Esophagus mucosa (tissue), 1 donor: ENCODE data around the gene CIBAR2. TPM values are rescaled to one million over a fixed set of nuclear protein-coding genes. Genes with fewer than 3 reads are reported as not detected.

Source experiments
- ATAC-seq: fragments of 200-7000 bp; cut with Tn5 transposase; one replicate; pipeline ENCODE4 v1.9.1; 2020
- total RNA-seq: library from RNA; stranded (reverse); gene quantifications from one replicate; pipeline ENCODE4 v1.2.4, GENCODE V29; 2023
- donor health status: DM: yes; HTN: yes; CAD: no.

CIBAR2 gene
- total RNA-seq, 1 donor from 2014 or later, result not detected

DNA sequence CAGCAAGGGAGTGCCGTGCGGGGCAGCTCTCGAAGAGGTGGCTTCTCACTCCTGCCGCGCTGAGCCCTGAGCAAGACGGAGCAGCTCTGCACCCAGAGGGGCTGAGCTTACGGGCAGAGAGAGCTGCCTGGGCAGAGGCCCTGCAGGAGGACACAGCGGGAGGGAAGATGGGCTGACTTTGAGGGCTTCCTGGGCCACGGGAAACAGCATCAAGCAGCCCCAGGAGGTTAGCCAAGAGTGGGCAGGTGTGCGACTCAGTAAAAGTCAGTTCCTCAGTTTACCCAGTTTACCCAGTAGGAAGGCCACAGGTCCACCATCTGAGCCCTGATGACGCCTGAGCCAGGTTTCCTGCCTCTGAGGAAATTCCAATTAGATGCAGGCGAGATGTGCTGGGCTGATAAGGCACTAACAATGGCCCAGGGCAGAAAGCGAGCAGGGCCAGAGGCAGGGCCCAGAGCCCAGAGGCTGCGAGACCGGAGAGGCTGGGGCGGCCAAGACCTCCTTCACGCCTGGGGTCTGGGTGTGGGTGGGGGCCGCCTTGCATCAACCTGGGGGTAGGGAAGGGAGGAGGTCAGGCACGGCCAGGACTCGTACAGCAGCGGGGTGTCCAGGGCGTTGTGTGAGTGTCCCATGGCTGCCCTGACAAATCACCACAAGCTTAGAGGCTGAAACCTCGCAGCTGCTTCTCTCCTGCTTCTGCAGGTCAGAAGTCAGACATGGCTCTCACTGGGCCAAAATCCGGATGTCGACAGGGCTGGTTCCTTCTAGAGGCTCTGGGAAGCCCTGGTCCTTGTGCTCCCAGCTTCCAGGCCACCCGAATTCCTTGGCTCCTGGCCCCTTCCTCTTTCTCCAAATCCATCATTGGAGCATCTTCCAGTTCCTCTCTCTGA lies 32.0 kb upstream of the CIBAR2 start:
- ATAC-seq, result peak; percentile 25

GRCh38 chr16:85142771-85143211 lies 30.5 kb upstream of the CIBAR2 start:
- no peak for ATAC-seq

- ATAC-seq, result no peak
Measured at GRCh38 chr16:85142129-85142513, 29.8 kb upstream of the CIBAR2 start.

GRCh38 chr16:85141491-85142128 lies 29.3 kb upstream of the CIBAR2 start:
- ATAC-seq, result no peak

- ATAC-seq, result no peak
Measured at GRCh38 chr16:85140455-85141012, 28.3 kb upstream of the CIBAR2 start.

GRCh38 chr16:85139881-85140339 lies 27.6 kb upstream of the CIBAR2 start:
- ATAC-seq, result no peak

GRCh38 chr16:85138825-85139627 lies 26.8 kb upstream of the CIBAR2 start:
- ATAC-seq, result no peak

DNA sequence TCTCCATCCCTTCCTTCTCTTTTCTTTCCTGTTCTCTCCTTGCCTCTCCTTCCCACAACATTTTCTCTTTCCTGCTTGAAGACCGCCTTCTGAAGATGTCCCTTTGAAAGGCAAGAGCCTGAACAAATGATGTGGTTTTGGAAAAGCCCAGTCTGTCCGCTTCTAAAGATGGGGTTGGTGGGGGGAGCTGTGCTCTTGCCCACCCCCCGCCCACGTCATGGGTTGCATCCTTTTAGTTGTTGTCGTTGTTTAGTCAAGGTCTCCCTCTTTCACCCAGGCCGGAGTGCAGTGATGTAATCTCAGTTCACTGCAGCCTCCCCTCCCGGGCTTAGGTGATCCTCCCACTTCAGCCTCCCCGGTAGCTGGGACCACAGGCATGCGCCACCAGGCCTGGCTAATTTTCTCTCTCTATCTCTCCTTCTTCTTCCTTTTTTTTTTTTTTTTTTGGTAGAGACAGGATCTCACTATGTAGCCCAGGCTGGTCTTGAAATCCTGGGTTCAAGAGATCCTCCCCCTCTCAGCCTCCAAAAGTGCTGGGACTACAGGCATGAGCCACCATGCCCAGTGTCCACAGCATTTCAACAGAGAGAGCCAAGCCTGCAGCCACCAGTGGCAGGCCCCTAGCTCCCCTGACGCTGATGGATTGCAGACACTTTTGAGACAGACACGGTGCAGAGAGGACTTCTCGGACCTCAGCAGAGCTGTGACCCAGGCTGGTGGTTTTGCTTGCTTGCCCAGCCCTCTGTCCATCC lies 26.0 kb upstream of the CIBAR2 start:
- ATAC-seq, result no peak

- peak; percentile 82 for ATAC-seq
Measured at GRCh38 chr16:85137323-85138072, 25.2 kb upstream of the CIBAR2 start.

DNA sequence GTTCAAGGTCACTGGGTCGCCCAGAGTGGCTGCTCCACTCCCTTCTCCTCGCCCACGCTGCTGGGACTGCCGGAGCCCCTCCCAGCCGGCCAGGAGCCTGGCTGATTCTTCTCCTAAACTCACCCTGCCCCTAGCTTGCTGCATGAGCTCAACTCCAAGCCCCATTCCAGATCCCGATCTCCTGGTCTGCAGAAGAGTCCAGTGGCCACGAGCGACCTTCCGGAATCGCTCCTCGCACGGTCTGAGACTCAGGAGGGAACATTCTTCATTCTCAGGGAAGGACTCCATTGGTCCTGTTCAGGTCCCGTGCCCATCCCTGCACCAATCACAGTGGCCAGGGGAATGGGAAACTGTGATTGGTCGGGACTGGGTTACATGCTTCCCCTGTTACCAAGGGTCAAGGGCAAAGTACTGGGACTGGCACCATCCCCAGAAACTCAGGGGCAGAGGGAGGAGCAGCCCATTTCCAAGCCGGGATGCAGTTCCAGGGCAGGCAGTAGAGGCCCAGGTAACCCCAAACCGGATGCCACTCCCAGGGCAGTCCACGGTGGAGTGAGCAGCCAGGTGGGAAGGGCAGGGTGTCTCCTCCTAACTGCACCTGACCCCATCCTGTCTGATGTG lies 24.5 kb upstream of the CIBAR2 start:
- ATAC-seq, result peak; percentile 22

DNA sequence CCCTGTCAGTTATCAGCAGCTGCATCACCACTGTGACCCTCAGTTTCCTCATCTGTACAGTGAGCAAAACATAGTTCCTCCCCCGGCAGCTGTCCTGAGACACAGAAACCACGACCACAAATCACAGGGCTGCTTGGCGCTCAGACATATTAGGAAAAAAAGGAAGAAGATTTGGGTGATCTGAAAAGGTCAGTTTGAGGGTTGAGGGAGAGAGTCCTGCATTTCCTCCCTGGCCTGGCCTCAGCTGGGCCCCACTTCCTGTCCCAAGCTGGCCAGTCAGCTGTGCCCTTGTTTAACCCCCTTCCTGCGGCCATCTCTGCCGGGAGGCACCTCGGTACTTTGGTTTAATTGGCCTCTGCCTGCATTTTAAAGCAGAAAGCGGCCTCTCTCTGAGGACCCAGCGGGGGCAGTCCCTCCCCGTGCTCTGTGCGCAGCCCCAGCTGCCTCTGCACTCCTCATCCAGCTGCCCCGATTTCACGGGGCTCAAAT lies 24.0 kb upstream of the CIBAR2 start:
- ATAC-seq, result no peak

GRCh38 chr16:85134789-85135142 lies 22.5 kb upstream of the CIBAR2 start:
- ATAC-seq, result no peak

- ATAC-seq, result no peak
Measured at GRCh38 chr16:85134076-85134788, 22.0 kb upstream of the CIBAR2 start.

DNA sequence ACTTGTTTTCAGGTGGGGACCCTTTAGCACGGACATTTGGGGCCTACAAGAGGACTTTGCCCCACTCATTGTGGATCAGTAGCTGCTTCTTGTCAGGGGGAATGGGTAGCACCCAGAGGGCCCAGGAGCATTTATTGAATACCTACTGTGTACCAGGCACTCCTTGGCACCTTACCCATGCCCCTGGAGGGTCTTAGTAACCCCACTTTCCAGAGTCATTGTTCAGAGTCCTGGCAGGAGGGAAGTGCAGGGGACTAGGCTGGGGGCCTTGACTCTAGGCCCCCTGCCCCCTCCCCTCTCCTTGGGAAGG lies 21.0 kb upstream of the CIBAR2 start:
- ATAC-seq, result no peak

- no peak for ATAC-seq
Measured at GRCh38 chr16:85132456-85133289, 20.4 kb upstream of the CIBAR2 start.

DNA sequence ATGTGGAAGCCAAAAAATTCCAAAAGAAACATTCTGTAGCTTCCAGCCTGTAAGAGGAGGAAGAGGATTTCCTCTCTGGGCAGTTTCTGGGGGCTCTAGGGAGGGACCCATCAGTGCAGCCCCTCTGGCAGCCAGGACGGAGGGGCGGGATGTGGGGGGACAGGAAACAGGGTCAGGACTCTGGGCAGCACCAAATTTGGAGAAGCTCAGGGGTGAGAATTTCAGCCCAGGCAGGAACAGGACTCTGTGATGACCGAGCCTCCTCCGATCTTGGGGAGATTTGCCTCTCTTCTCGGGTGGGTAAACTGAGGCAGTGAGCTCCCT lies 18.4 kb upstream of the CIBAR2 start:
- ATAC-seq, result no peak

DNA sequence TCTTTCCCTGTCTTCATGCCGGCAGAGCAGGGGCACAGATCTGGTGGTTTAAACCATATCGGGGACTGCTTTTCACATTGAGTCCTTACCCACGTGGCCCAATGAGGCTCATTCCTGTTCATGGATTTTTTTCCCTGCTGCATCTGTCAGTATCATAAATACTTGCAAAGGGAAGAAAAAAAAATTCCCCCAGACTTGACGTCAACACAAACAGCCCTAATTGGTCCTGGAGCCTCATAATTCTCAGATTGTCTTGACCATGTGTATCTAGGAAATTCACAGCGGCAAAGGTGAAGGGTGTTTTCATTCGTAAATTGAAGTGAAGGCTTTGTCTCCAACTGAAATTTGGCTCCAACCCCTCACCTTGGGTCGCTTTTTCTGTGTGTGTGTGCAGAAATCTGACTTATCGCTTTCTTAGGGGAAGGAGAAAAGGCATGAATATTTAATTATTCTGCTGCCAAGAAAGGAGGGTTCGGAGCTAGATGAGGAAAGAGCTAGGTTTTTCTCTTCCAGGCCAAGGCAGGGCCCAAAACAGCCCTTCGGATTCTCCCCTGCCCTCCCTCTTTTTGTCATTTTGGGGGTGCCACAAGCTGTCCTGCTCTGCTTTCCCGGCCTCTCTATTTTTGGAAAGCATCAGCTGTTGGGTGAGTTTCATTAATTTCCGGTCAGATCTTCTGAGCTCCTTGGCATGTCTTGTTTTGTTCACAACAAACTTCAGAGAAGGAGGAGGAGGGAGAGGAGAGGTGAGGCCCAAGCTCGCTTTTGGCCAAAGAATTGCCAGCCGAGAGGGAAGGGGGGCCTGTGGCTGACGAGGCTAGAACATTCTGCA lies 17.8 kb upstream of the CIBAR2 start:
- ATAC-seq, result no peak

DNA sequence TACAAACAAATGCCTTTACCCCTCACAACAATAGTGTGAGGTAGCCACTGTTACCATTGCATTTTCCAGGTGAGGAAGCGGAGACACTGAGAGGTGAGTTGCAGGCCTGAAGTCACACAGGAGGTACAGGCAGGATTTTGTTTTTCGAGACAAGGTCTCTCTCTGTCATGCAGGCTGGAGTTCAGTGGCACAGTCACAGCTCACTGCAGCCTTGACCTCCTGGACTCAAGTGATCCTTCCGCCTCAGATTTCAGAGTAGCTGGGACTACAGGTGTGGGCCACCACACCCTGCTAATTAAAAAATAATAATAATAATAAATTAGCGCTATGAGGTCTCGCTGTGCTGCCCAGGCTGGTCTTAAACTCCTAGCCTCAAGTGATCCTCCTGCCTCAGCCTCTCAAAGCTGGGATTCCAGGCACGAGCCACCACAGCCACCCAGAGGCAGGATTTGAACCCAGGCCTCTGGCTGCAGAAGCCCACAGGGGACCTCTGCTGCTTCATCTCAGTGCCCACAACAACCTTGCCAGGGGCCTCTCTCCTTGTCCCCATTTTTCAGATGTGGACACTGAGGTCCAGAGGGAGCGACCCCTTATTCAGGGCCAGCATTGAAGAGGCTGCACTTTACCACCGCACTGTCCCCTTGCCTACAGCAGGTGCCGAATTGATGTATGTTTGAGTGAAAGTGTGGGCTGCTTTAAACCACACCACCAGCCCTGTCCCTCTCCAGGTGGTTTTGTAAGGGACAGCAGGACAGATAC lies 16.0 kb upstream of the CIBAR2 start:
- ATAC-seq, result no peak
